PC-9 (cell line): Measurements from ENCODE around the gene STAMBP. TPM values are rescaled to one million over a fixed set of nuclear protein-coding genes. Genes with fewer than 3 reads are reported as not detected.

ENCODE experiments used
- BruUV-seq: library from RNA; stranded (reverse); fragments of 400-500 nt; replicated peaks from 2 replicates; lab custom pipeline; 2021; lab: Mats Ljungman, UMichigan
- CTCF ChIA-PET: fragments of 300-600 bp; sonication (Branson Sonifier 250); formaldehyde crosslinking; loops from one replicate; lab custom pipeline; 2022; ENCODE audit warnings: antibody characterized with exemption; lab: Charles Lee
- POLR2A ChIA-PET: fragments of 300-600 bp; sonication (Branson Sonifier 250); formaldehyde crosslinking; loops from one replicate; lab custom pipeline; 2022; ENCODE audit warnings: antibody characterized with exemption; ENCODE audit not compliant: unreplicated experiment; lab: Charles Lee
- DNase-seq, 2 experiments: peaks; one replicate each; pipeline versions ENCODE4 v3.0.0 to v3.0.0-alpha.2; 2015 to 2022; ENCODE audit warnings: mixed read lengths in 1 of 2
- H2AFZ ChIP-seq: fragments of 200-600 bp; sonication (generic); 2 replicates; pipeline ENCODE4 v1.8.1; 2017; ENCODE audit warnings: antibody characterized with exemption
- H3F3A ChIP-seq: fragments of 200-600 bp; sonication (generic); 2 replicates; pipeline ENCODE4 v1.8.1; 2017; ENCODE audit warnings: antibody characterized with exemption, mild to moderate bottlenecking, low read depth; ENCODE audit not compliant: insufficient read depth
- H3K27ac ChIP-seq: fragments of 200-600 bp; sonication (generic); 2 replicates; pipeline ENCODE4 v1.6.1; 2016; ENCODE audit warnings: mixed run types
- H3K27me3 ChIP-seq: fragments of 200-600 bp; sonication (generic); 2 replicates; pipeline ENCODE4 v1.6.1; 2016; ENCODE audit warnings: low read depth, mixed run types; ENCODE audit not compliant: insufficient read depth
- H3K36me3 ChIP-seq: fragments of 200-600 bp; sonication (generic); 2 replicates; pipeline ENCODE4 v1.6.1; 2016; ENCODE audit warnings: low read depth, mixed run types
- H3K4me1 ChIP-seq: fragments of 200-600 bp; sonication (generic); replicated peaks from 2 replicates; pipeline ENCODE4 v1.6.1; 2016; ENCODE audit warnings: mixed run types; ENCODE audit not compliant: insufficient read depth
- H3K4me2 ChIP-seq: fragments of 200-600 bp; sonication (generic); 2 replicates; pipeline ENCODE4 v1.6.1; 2017; ENCODE audit warnings: mixed run types
- H3K4me3 ChIP-seq: fragments of 200-600 bp; sonication (generic); 2 replicates; pipeline ENCODE4 v1.6.1; 2016; ENCODE audit warnings: mixed run types
- H3K79me2 ChIP-seq: fragments of 200-600 bp; sonication (generic); 2 replicates; pipeline ENCODE4 v1.6.1; 2017; ENCODE audit warnings: low read depth, mixed run types
- H3K9me2 ChIP-seq: fragments of 200-600 bp; sonication (generic); 2 replicates; pipeline ENCODE4 v1.8.1; 2017; ENCODE audit warnings: mild to moderate bottlenecking; ENCODE audit not compliant: insufficient read depth
- H3K9me3 ChIP-seq: fragments of 200-600 bp; sonication (generic); 2 replicates; pipeline ENCODE4 v1.8.1; 2016; ENCODE audit warnings: low read depth; ENCODE audit not compliant: insufficient read depth
- H4K20me1 ChIP-seq: fragments of 200-600 bp; sonication (generic); 2 replicates; pipeline ENCODE4 v1.8.1; 2017; ENCODE audit not compliant: insufficient read depth
- EZH2 ChIP-seq: fragments of 200-600 bp; sonication (generic); IDR thresholded peaks from 2 replicates; pipeline ENCODE4 v1.8.0; 2017; ENCODE audit warnings: antibody characterized with exemption, low read depth
- intact Hi-C: fragments of 100-400 bp; cut with micrococcal nuclease; formaldehyde crosslinking; loops from one replicate; pipeline ENCODE4 v1.10.0; 2022; ENCODE audit not compliant: unreplicated experiment
- total RNA-seq: library from RNA; stranded (reverse); gene quantifications from 2 replicates; pipeline ENCODE4 v1.2.3, GENCODE V29; 2021
- TF ChIP-seq, protein P1 (sequence below): fragments of 200-600 bp; sonication (generic); conservative IDR thresholded peaks from 2 replicates; pipeline ENCODE4 v1.6.1; 2017; ENCODE audit warnings: mixed run types, antibody characterized with exemption, mild to moderate bottlenecking, moderate library complexity

STAMBP gene
- total RNA-seq, 1 experiment from 2014 or later = 52.2 TPM

DNA sequence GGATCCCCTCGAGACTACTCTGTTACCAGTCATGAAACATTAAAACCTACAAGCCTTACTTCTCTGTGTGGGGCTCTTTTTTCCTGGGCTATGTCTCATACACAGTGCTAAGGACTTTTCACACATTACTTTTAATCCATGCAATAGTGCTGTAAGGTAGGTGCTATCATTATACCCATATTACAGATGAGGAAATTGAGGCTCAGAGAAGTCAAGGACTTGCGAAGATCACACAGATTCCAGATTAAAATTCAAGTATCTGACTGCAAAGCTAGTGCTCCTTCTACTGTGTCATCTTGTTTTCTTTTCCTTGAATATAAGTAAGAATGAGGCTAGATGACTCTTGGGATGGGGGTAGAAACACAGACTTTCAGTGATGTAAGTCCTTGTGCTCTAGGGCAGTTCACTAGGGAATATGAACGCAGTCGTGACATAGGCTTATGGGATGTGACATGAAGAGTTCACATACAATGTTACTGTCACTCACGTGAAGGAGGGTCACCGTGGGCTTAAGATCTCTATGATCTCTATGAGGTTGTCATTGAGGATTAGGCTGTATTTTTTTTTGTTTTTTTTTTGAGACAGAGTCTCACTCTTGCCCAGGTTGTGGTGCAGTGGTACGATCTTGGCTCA is 91.0 kb downstream of the STAMBP start:
- H2AFZ ChIP-seq = no peak overlapping the region
- no peaks in the 10 kb centered on the region for H3K9me3 ChIP-seq
- no peaks in the 10 kb centered on the region for H3K27me3 ChIP-seq
- ChIA-PET CTCF (no interaction called here), POLR2A (no interaction called here)
- no peaks in the 10 kb centered on the region for H4K20me1 ChIP-seq
- H3K4me1 ChIP-seq = peaks cover 9% of the 10 kb centered on the region
- intact Hi-C loops = no loop called here
- TF ChIP-seq, protein P1, sequence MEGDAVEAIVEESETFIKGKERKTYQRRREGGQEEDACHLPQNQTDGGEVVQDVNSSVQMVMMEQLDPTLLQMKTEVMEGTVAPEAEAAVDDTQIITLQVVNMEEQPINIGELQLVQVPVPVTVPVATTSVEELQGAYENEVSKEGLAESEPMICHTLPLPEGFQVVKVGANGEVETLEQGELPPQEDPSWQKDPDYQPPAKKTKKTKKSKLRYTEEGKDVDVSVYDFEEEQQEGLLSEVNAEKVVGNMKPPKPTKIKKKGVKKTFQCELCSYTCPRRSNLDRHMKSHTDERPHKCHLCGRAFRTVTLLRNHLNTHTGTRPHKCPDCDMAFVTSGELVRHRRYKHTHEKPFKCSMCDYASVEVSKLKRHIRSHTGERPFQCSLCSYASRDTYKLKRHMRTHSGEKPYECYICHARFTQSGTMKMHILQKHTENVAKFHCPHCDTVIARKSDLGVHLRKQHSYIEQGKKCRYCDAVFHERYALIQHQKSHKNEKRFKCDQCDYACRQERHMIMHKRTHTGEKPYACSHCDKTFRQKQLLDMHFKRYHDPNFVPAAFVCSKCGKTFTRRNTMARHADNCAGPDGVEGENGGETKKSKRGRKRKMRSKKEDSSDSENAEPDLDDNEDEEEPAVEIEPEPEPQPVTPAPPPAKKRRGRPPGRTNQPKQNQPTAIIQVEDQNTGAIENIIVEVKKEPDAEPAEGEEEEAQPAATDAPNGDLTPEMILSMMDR = no peak
- TF ChIP-seq EZH2 = no peak
- no peak for DNase-seq
- H3K36me3 ChIP-seq = no peaks in the 10 kb centered on the region
- H3F3A ChIP-seq = peaks cover 4% of the 10 kb centered on the region; the same call in 1 of the 2 replicates
- H3K4me3 ChIP-seq = no peak overlapping the region
- no peak overlapping the region for H3K4me2 ChIP-seq
- no TSS peak for BruUV-seq
- H3K27ac ChIP-seq = no peak overlapping the region
- no peaks in the 10 kb centered on the region for H3K79me2 ChIP-seq
- no peaks in the 10 kb centered on the region for H3K9me2 ChIP-seq

DNA sequence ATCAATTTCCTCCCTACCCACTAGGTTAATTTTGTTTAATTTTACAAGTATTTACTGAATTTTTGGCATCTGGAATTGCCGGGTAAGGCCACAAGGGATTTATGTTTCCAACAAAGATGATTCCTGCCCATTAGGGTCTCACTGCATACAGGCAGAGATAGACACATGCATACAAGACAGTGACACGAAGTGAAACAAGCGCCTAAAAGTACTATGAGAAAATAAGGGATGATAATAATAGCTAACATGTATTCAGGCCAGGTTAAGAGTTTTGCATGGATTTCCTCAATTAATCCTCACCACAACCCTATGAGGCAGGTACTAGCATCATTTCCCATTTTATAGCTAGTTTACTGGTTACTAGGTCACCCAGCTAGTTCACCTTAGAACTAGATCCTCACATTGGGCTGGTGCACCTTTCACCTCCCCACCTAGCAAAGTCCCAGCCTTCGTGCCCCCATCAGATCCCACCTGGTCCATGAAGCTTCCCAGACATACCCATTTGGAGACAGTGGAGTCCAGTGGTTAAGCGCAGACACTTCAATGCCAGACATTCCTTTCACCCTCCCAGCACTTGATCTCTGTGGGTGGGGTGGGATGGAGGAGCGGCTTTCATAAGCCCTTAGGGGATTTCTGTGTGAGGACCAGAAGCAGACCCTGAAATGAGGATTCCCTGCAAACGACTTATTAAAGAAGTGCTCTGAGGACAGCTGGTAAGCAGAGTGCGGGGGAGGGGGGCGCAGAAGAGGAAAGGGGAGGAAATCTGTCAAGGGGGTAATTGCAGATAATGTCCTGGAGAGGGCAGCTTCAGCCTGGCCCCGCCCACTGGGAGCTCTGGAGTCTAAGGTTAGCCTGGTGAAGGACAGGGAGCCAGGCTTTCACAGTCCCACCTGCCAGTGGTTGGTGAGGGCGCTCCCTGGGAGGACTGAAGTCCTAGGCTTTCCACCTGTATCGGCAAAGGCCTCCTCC is 92.1 kb downstream of the STAMBP start:
- no peak overlapping the region for H3K27ac ChIP-seq
- no peak overlapping the region for H3K4me2 ChIP-seq
- H4K20me1 ChIP-seq = no peaks in the 10 kb centered on the region
- H3K9me3 ChIP-seq = no peaks in the 10 kb centered on the region
- H2AFZ ChIP-seq = no peak overlapping the region
- no peaks in the 10 kb centered on the region for H3K9me2 ChIP-seq
- H3K27me3 ChIP-seq = no peaks in the 10 kb centered on the region
- POLR2A ChIA-PET = no interaction called here
- no peaks in the 10 kb centered on the region for H3K79me2 ChIP-seq
- DNase-seq = peak in 1 of 2 experiments; percentile 3
- no peaks in the 10 kb centered on the region for H3K36me3 ChIP-seq
- intact Hi-C loops = no loop called here
- BruUV-seq = no TSS peak
- H3K4me1 ChIP-seq = peaks cover 11% of the 10 kb centered on the region
- no peak overlapping the region for H3K4me3 ChIP-seq
- peaks cover 5% of the 10 kb centered on the region; the same call in 1 of the 2 replicates for H3F3A ChIP-seq
- TF ChIP-seq EZH2 = no peak
- CTCF ChIA-PET = no interaction called here

GRCh38 chr2:73921581-73921980 is 92.8 kb downstream of the STAMBP start:
- no peak overlapping the region for H3K27ac ChIP-seq
- H3K4me1 ChIP-seq = peaks cover 16% of the 10 kb centered on the region
- H3K9me3 ChIP-seq = no peaks in the 10 kb centered on the region
- H3K36me3 ChIP-seq = no peaks in the 10 kb centered on the region
- no peak overlapping the region for H3K4me3 ChIP-seq
- POLR2A ChIA-PET = no interaction called here
- intact Hi-C loops = no loop called here
- TF ChIP-seq EZH2 = no peak
- TF ChIP-seq, protein P1 = no peak
- H3K27me3 ChIP-seq = no peaks in the 10 kb centered on the region
- no peak overlapping the region for H3K4me2 ChIP-seq
- H3K9me2 ChIP-seq = no peaks in the 10 kb centered on the region
- DNase-seq = no peak
- CTCF ChIA-PET = no interaction called here
- peaks cover 9% of the 10 kb centered on the region; the same call in 1 of the 2 replicates for H3F3A ChIP-seq
- no peak overlapping the region for H2AFZ ChIP-seq
- H4K20me1 ChIP-seq = no peaks in the 10 kb centered on the region
- H3K79me2 ChIP-seq = 0 out of 2 replicates have a peak, but pooled peaks cover 3% of the 10 kb centered on the region
- BruUV-seq = no TSS peak
